ENCODE measurements around the gene ZNF841. TPM values are rescaled to one million over a fixed set of nuclear protein-coding genes. Genes with fewer than 3 reads are reported as not detected.

Gene ZNF841
- total and polyA plus RNA-seq, 2 of the 13 experiments (the other 11 are each of a cell fraction or from before 2014, with no cell fraction given) = 6.2 to 14.2 TPM

DNA sequence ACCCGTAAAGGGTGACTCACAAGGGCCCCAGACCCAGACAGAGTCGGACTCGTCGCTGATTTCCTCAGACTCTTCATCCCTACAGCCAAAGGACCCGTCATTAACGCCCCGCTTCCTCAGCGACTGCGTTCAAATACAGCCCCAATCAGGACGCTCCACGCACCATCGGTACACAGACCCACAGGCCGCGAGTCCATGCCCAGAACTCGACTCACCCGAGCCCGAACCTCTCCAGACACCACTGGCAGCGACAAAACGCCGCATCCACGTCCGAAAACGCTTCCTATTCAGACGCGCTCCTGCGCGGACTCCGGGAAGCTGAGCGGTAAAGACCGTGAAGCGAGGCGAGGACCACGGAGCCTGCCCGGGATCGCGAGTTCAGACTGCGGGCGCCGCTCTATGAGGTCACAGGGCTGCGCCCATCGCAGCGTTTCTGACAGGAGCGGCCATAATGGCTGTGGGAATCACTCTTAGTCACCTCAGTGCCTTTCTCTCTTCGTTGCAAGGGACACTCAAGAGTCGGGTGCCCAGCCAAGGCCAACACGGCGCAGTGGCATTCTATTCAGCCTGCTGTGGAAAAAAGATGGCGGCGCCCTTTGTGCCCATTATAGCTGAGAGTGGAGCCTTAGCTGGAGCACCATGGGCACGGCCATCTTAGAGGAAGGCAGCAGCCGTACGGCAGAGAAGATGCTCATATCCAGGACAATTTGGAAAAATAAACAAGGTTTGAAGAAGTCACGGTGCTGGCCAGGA lies 67.4 kb downstream of the ZNF841 start, which contains the start of gene ZNF614 (continued):
- TF ChIP-seq ZNF430 (CRISPR knock-in tag; IDR thresholded peaks at IDR 0.05) (peak; percentile 90; the same call in 1 of the 2 replicates), ZNF441 (CRISPR knock-in tag; IDR thresholded peaks at IDR 0.05; ENCODE audit: borderline replicate concordance) (peak; percentile 69), FOSL2 (CRISPR knock-in tag; IDR thresholded peaks at IDR 0.05) (peak; percentile 58), BCL3 (CRISPR knock-in tag; IDR thresholded peaks at IDR 0.05) (peak; percentile 72), IRX3 (CRISPR knock-in tag; IDR thresholded peaks at IDR 0.05; ENCODE audit: borderline replicate concordance, low read depth) (peak; percentile 78; the same call in 1 of the 2 replicates), RFXANK (CRISPR knock-in tag; IDR thresholded peaks at IDR 0.05) (no peak), ZNF160 (CRISPR knock-in tag; IDR thresholded peaks at IDR 0.05) (0 out of 2 replicates have a peak, but pooled peaks have one; percentile 39), ZNF30 (CRISPR knock-in tag; IDR thresholded peaks at IDR 0.05) (peak; percentile 87; the same call in 1 of the 2 replicates), RBM39 (IDR thresholded peaks at IDR 0.05; ENCODE audit: low read depth, low read length, poor library complexity, severe bottlenecking) (peak; percentile 77), KLF15 (CRISPR knock-in tag; IDR thresholded peaks at IDR 0.05; ENCODE audit: borderline replicate concordance) (0 out of 2 replicates have a peak, but pooled peaks have one; percentile 68), ZNF3 (CRISPR knock-in tag; IDR thresholded peaks at IDR 0.05) (no peak; the same call in 1 of the 2 replicates), RAD21 (CRISPR knock-in tag; IDR thresholded peaks at IDR 0.05) (peak; percentile 57; the same call in 1 of the 2 replicates), ZEB1 (IDR thresholded peaks at IDR 0.05; ENCODE audit: insufficient replicate concordance, low read depth) (peak; percentile 63), U2AF1 (optimal IDR thresholded peaks at IDR 0.05; ENCODE audit: low read depth, low read length) (peak; percentile 58), ZNF790 (CRISPR knock-in tag; IDR thresholded peaks at IDR 0.05; ENCODE audit: borderline replicate concordance) (peak; percentile 55; the same call in 1 of the 2 replicates), GATAD2A (CRISPR knock-in tag; IDR thresholded peaks at IDR 0.05) (peak; percentile 38)
- TF ChIP-seq, protein P1, sequence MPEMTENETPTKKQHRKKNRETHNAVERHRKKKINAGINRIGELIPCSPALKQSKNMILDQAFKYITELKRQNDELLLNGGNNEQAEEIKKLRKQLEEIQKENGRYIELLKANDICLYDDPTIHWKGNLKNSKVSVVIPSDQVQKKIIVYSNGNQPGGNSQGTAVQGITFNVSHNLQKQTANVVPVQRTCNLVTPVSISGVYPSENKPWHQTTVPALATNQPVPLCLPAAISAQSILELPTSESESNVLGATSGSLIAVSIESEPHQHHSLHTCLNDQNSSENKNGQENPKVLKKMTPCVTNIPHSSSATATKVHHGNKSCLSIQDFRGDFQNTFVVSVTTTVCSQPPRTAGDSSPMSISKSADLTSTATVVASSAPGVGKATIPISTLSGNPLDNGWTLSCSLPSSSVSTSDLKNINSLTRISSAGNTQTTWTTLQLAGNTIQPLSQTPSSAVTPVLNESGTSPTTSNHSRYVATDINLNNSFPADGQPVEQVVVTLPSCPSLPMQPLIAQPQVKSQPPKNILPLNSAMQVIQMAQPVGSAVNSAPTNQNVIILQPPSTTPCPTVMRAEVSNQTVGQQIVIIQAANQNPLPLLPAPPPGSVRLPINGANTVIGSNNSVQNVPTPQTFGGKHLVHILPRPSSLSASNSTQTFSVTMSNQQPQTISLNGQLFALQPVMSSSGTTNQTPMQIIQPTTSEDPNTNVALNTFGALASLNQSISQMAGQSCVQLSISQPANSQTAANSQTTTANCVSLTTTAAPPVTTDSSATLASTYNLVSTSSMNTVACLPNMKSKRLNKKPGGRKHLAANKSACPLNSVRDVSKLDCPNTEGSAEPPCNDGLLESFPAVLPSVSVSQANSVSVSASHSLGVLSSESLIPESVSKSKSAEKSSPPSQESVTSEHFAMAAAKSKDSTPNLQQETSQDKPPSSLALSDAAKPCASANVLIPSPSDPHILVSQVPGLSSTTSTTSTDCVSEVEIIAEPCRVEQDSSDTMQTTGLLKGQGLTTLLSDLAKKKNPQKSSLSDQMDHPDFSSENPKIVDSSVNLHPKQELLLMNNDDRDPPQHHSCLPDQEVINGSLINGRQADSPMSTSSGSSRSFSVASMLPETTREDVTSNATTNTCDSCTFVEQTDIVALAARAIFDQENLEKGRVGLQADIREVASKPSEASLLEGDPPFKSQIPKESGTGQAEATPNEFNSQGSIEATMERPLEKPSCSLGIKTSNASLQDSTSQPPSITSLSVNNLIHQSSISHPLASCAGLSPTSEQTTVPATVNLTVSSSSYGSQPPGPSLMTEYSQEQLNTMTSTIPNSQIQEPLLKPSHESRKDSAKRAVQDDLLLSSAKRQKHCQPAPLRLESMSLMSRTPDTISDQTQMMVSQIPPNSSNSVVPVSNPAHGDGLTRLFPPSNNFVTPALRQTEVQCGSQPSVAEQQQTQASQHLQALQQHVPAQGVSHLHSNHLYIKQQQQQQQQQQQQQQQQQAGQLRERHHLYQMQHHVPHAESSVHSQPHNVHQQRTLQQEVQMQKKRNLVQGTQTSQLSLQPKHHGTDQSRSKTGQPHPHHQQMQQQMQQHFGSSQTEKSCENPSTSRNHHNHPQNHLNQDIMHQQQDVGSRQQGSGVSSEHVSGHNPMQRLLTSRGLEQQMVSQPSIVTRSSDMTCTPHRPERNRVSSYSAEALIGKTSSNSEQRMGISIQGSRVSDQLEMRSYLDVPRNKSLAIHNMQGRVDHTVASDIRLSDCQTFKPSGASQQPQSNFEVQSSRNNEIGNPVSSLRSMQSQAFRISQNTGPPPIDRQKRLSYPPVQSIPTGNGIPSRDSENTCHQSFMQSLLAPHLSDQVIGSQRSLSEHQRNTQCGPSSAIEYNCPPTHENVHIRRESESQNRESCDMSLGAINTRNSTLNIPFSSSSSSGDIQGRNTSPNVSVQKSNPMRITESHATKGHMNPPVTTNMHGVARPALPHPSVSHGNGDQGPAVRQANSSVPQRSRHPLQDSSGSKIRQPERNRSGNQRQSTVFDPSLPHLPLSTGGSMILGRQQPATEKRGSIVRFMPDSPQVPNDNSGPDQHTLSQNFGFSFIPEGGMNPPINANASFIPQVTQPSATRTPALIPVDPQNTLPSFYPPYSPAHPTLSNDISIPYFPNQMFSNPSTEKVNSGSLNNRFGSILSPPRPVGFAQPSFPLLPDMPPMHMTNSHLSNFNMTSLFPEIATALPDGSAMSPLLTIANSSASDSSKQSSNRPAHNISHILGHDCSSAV (CRISPR knock-in tag; IDR thresholded peaks at IDR 0.05; ENCODE audit: borderline replicate concordance) = no peak

All from HepG2 (cell line).